ENCODE results near the gene MRPL54. TPM values are rescaled to one million over a fixed set of nuclear protein-coding genes. Genes with fewer than 3 reads are reported as not detected.

MRPL54 gene
- polyA plus RNA-seq (2013) = 39.6 and 39.9 TPM in 2 replicates

- H3K18ac ChIP-seq (ENCODE audit: low read length) = peak within 1 kb of the TSS; percentile 74
- peak within 1 kb of the TSS; percentile 94 for H3K27ac ChIP-seq (ENCODE audit: low read depth, low read length)
- peak within 1 kb of the TSS; percentile 98 for H2BK5ac ChIP-seq (ENCODE audit: low read depth, low read length, poor library complexity)
- peak within 1 kb of the TSS; percentile 70 for H3K4ac ChIP-seq (ENCODE audit: low read depth, low read length)
- H3K79me1 ChIP-seq (ENCODE audit: low read length) = peaks cover 7% of the 10 kb centered on the region
- H2BK120ac ChIP-seq (ENCODE audit: insufficient read depth, low read length, poor library complexity) = peak within 1 kb of the TSS; percentile 91
- H2AK5ac ChIP-seq (ENCODE audit: low read length) = peak within 1 kb of the TSS; percentile 61
- peak within 1 kb of the TSS; percentile 96 for H4K12ac ChIP-seq (ENCODE audit: low read depth, low read length)
- H3K9ac ChIP-seq (ENCODE audit: low read length) = peak within 1 kb of the TSS; percentile 93
- H3K23ac ChIP-seq (ENCODE audit: low read length) = no peak within 1 kb of the TSS
- H2AFZ ChIP-seq (ENCODE audit: insufficient read depth, low read length, poor library complexity) = peak within 1 kb of the TSS; percentile 95
- H2BK12ac ChIP-seq (ENCODE audit: low read length) = peak within 1 kb of the TSS; percentile 77
- peaks cover 36 to 38% of the 10 kb centered on the region in 2 experiments for H3K36me3 ChIP-seq (ENCODE audit: control insufficient read depth in 1 of 2, insufficient read depth in 2 of 2, low read length in 2 of 2)
- H4K91ac ChIP-seq (ENCODE audit: low read depth, low read length) = peak within 1 kb of the TSS; percentile 88
- H3K9me3 ChIP-seq (ENCODE audit: insufficient read depth, low read depth, low read length) = no peaks in the 10 kb centered on the region
- H3K27me3 ChIP-seq (ENCODE audit: insufficient read depth, low read length) = no peaks in the 10 kb centered on the region
- peak within 1 kb of the TSS; percentile 58 for H3K4me2 ChIP-seq (ENCODE audit: low read length)
- H3K79me2 ChIP-seq (ENCODE audit: control insufficient read depth, insufficient read depth, low read length, poor library complexity) = peaks cover 10% of the 10 kb centered on the region
- WGBS (ENCODE audit: extremely low coverage, insufficient coverage, insufficient read length) = no CpG with 5 or more reads among the region's 47 CpGs
- H3K14ac ChIP-seq (ENCODE audit: low read length) = peak within 1 kb of the TSS; percentile 85
- peaks cover 0 to 4% of the 10 kb centered on the region in 2 experiments for H3K4me1 ChIP-seq (ENCODE audit: control insufficient read depth in 1 of 2, insufficient read depth in 2 of 2, low read length in 2 of 2)
- H3K4me3 ChIP-seq (ENCODE audit: low read depth, low read length) = peak within 1 kb of the TSS; percentile 91
- H4K8ac ChIP-seq (ENCODE audit: low read depth, low read length) = peak within 1 kb of the TSS; percentile 97
- peak; percentile 100 for DNase-seq
Measured at GRCh38 chr19:3762501-3763459, at the start of gene MRPL54. MRPL54 (plus strand) TSS chr19:3762682; CDS start chr19:3762701, 19 bp downstream.

- Histone ChIP-seq H3K36me3 (ENCODE audit: control insufficient read depth in 1 of 2, insufficient read depth in 2 of 2, low read length in 2 of 2) (no peaks in the 10 kb centered on the region), H3K79me2 (ENCODE audit: control insufficient read depth, insufficient read depth, low read length, poor library complexity) (no peaks in the 10 kb centered on the region), H2BK12ac (ENCODE audit: low read length) (no peak overlapping the region), H3K18ac (ENCODE audit: low read length) (no peak overlapping the region), H4K12ac (ENCODE audit: low read depth, low read length) (no peak overlapping the region), H3K23ac (ENCODE audit: low read length) (no peak overlapping the region), H3K9me3 (ENCODE audit: insufficient read depth, low read depth, low read length) (no peaks in the 10 kb centered on the region), H3K14ac (ENCODE audit: low read length) (no peak overlapping the region), H3K4ac (ENCODE audit: low read depth, low read length) (no peak overlapping the region), H3K4me1 (ENCODE audit: control insufficient read depth in 1 of 2, insufficient read depth in 2 of 2, low read length in 2 of 2) (peaks cover 0 to 6% of the 10 kb centered on the region in 2 experiments), H3K4me2 (ENCODE audit: low read length) (no peak overlapping the region), H2AFZ (ENCODE audit: insufficient read depth, low read length, poor library complexity) (no peak overlapping the region), H3K9ac (ENCODE audit: low read length) (no peak overlapping the region), H4K8ac (ENCODE audit: low read depth, low read length) (no peak overlapping the region), H2BK5ac (ENCODE audit: low read depth, low read length, poor library complexity) (no peak overlapping the region), H3K4me3 (ENCODE audit: low read depth, low read length) (no peak overlapping the region), H2AK5ac (ENCODE audit: low read length) (no peak overlapping the region), H3K27me3 (ENCODE audit: insufficient read depth, low read length) (no peaks in the 10 kb centered on the region), H3K79me1 (ENCODE audit: low read length) (no peaks in the 10 kb centered on the region), H4K91ac (ENCODE audit: low read depth, low read length) (no peak overlapping the region), H3K27ac (ENCODE audit: low read depth, low read length) (no peak overlapping the region), H2BK120ac (ENCODE audit: insufficient read depth, low read length, poor library complexity) (no peak overlapping the region)
- WGBS (ENCODE audit: extremely low coverage, insufficient coverage, insufficient read length) = no CpG with 5 or more reads among the region's 16 CpGs
- no peak for DNase-seq
Measured at GRCh38 chr19:3716147-3716668, 46.3 kb upstream of the MRPL54 start.

GRCh38 chr19:3719868-3720267 is 42.6 kb upstream of the MRPL54 start:
- no peak overlapping the region for H2BK12ac ChIP-seq (ENCODE audit: low read length)
- no peak overlapping the region for H3K4ac ChIP-seq (ENCODE audit: low read depth, low read length)
- H2AK5ac ChIP-seq (ENCODE audit: low read length) = no peak overlapping the region
- H3K27me3 ChIP-seq (ENCODE audit: insufficient read depth, low read length) = no peaks in the 10 kb centered on the region
- no peak overlapping the region for H4K8ac ChIP-seq (ENCODE audit: low read depth, low read length)
- H4K91ac ChIP-seq (ENCODE audit: low read depth, low read length) = no peak overlapping the region
- no peaks in the 10 kb centered on the region for H3K36me3 ChIP-seq (ENCODE audit: control insufficient read depth in 1 of 2, insufficient read depth in 2 of 2, low read length in 2 of 2)
- H4K12ac ChIP-seq (ENCODE audit: low read depth, low read length) = no peak overlapping the region
- no peak overlapping the region for H3K14ac ChIP-seq (ENCODE audit: low read length)
- H2BK5ac ChIP-seq (ENCODE audit: low read depth, low read length, poor library complexity) = no peak overlapping the region
- no peak overlapping the region for H3K23ac ChIP-seq (ENCODE audit: low read length)
- H2BK120ac ChIP-seq (ENCODE audit: insufficient read depth, low read length, poor library complexity) = no peak overlapping the region
- H2AFZ ChIP-seq (ENCODE audit: insufficient read depth, low read length, poor library complexity) = no peak overlapping the region
- peaks cover 4% of the 10 kb centered on the region for H3K79me1 ChIP-seq (ENCODE audit: low read length)
- no peak overlapping the region for H3K27ac ChIP-seq (ENCODE audit: low read depth, low read length)
- no peak overlapping the region for H3K18ac ChIP-seq (ENCODE audit: low read length)
- DNase-seq = no peak
- no peak overlapping the region for H3K9ac ChIP-seq (ENCODE audit: low read length)
- no peak overlapping the region for H3K4me2 ChIP-seq (ENCODE audit: low read length)
- no peak overlapping the region for H3K4me3 ChIP-seq (ENCODE audit: low read depth, low read length)
- no CpG with 5 or more reads among the region's 4 CpGs for WGBS (ENCODE audit: extremely low coverage, insufficient coverage, insufficient read length)
- H3K79me2 ChIP-seq (ENCODE audit: control insufficient read depth, insufficient read depth, low read length, poor library complexity) = no peaks in the 10 kb centered on the region
- peaks cover 8 to 20% of the 10 kb centered on the region in 2 experiments for H3K4me1 ChIP-seq (ENCODE audit: control insufficient read depth in 1 of 2, insufficient read depth in 2 of 2, low read length in 2 of 2)
- no peaks in the 10 kb centered on the region for H3K9me3 ChIP-seq (ENCODE audit: insufficient read depth, low read depth, low read length)

- H3K36me3 ChIP-seq (ENCODE audit: control insufficient read depth in 1 of 2, insufficient read depth in 2 of 2, low read length in 2 of 2) = no peaks in the 10 kb centered on the region
- H3K9ac ChIP-seq (ENCODE audit: low read length) = no peak overlapping the region
- H2BK5ac ChIP-seq (ENCODE audit: low read depth, low read length, poor library complexity) = no peak overlapping the region
- H3K27me3 ChIP-seq (ENCODE audit: insufficient read depth, low read length) = no peaks in the 10 kb centered on the region
- no peak overlapping the region for H3K4me3 ChIP-seq (ENCODE audit: low read depth, low read length)
- no peak overlapping the region for H4K12ac ChIP-seq (ENCODE audit: low read depth, low read length)
- H4K91ac ChIP-seq (ENCODE audit: low read depth, low read length) = no peak overlapping the region
- peaks cover 8 to 20% of the 10 kb centered on the region in 2 experiments for H3K4me1 ChIP-seq (ENCODE audit: control insufficient read depth in 1 of 2, insufficient read depth in 2 of 2, low read length in 2 of 2)
- H3K14ac ChIP-seq (ENCODE audit: low read length) = no peak overlapping the region
- no peak overlapping the region for H2BK12ac ChIP-seq (ENCODE audit: low read length)
- H3K9me3 ChIP-seq (ENCODE audit: insufficient read depth, low read depth, low read length) = no peaks in the 10 kb centered on the region
- no peak overlapping the region for H2BK120ac ChIP-seq (ENCODE audit: insufficient read depth, low read length, poor library complexity)
- no CpG with 5 or more reads among the region's 9 CpGs for WGBS (ENCODE audit: extremely low coverage, insufficient coverage, insufficient read length)
- H2AFZ ChIP-seq (ENCODE audit: insufficient read depth, low read length, poor library complexity) = no peak overlapping the region
- peaks cover 4% of the 10 kb centered on the region for H3K79me1 ChIP-seq (ENCODE audit: low read length)
- no peak overlapping the region for H4K8ac ChIP-seq (ENCODE audit: low read depth, low read length)
- no peak overlapping the region for H3K18ac ChIP-seq (ENCODE audit: low read length)
- no peak overlapping the region for H2AK5ac ChIP-seq (ENCODE audit: low read length)
- H3K23ac ChIP-seq (ENCODE audit: low read length) = no peak overlapping the region
- H3K4ac ChIP-seq (ENCODE audit: low read depth, low read length) = no peak overlapping the region
- peak in 1 of 2 donors; percentile 24 for DNase-seq
- no peak overlapping the region for H3K27ac ChIP-seq (ENCODE audit: low read depth, low read length)
- no peak overlapping the region for H3K4me2 ChIP-seq (ENCODE audit: low read length)
- no peaks in the 10 kb centered on the region for H3K79me2 ChIP-seq (ENCODE audit: control insufficient read depth, insufficient read depth, low read length, poor library complexity)
Measured at GRCh38 chr19:3720349-3720917, 42.0 kb upstream of the MRPL54 start.
